ENCODE measurements around the gene LCE2A.

The LCE2A gene

GRCh38 chr1:152737997-152738396 is 39.9 kb downstream of the LCE2A start:
- no peaks in the 10 kb centered on the region for H3K9me3 ChIP-seq (ENCODE audit: control insufficient read depth in 5 of 5, low read length in 5 of 5)
- H3K27ac ChIP-seq (ENCODE audit: low read depth, low read length): no peak overlapping the region
- H3K9ac ChIP-seq (ENCODE audit: low read length in 5 of 5): no peak overlapping the region
- H3K4me3 ChIP-seq (ENCODE audit: low read depth in 1 of 5, low read length in 5 of 5): no peak overlapping the region
- H3K4me1 ChIP-seq (ENCODE audit: control insufficient read depth in 5 of 5, insufficient read depth in 5 of 5, low read length in 5 of 5): no peaks in the 10 kb centered on the region
- H3K36me3 ChIP-seq (ENCODE audit: control insufficient read depth in 5 of 5, insufficient read depth in 5 of 5, low read length in 5 of 5): no peaks in the 10 kb centered on the region
- H3K27me3 ChIP-seq (ENCODE audit: control insufficient read depth in 5 of 5, insufficient read depth in 4 of 5, low read length in 5 of 5): peaks cover 0 to 4% (median 0%) of the 10 kb centered on the region in 5 donors

- no peaks in the 10 kb centered on the region for H3K4me1 ChIP-seq (ENCODE audit: control insufficient read depth in 5 of 5, insufficient read depth in 5 of 5, low read length in 5 of 5)
- H3K27me3 ChIP-seq (ENCODE audit: control insufficient read depth in 5 of 5, insufficient read depth in 4 of 5, low read length in 5 of 5): peaks cover 0 to 4% (median 0%) of the 10 kb centered on the region in 5 donors
- no peak overlapping the region for H3K9ac ChIP-seq (ENCODE audit: low read length in 5 of 5)
- H3K27ac ChIP-seq (ENCODE audit: low read depth, low read length): no peak overlapping the region
- H3K36me3 ChIP-seq (ENCODE audit: control insufficient read depth in 5 of 5, insufficient read depth in 5 of 5, low read length in 5 of 5): no peaks in the 10 kb centered on the region
- no peaks in the 10 kb centered on the region for H3K9me3 ChIP-seq (ENCODE audit: control insufficient read depth in 5 of 5, low read length in 5 of 5)
- no peak overlapping the region for H3K4me3 ChIP-seq (ENCODE audit: low read depth in 1 of 5, low read length in 5 of 5)
Measured at GRCh38 chr1:152739841-152740240, 41.7 kb downstream of the LCE2A start.

GRCh38 chr1:152741656-152742055 is 43.5 kb downstream of the LCE2A start:
- H3K36me3 ChIP-seq (ENCODE audit: control insufficient read depth in 5 of 5, insufficient read depth in 5 of 5, low read length in 5 of 5): no peaks in the 10 kb centered on the region
- peaks cover 0 to 4% (median 0%) of the 10 kb centered on the region in 5 donors for H3K27me3 ChIP-seq (ENCODE audit: control insufficient read depth in 5 of 5, insufficient read depth in 4 of 5, low read length in 5 of 5)
- no peaks in the 10 kb centered on the region for H3K4me1 ChIP-seq (ENCODE audit: control insufficient read depth in 5 of 5, insufficient read depth in 5 of 5, low read length in 5 of 5)
- H3K9me3 ChIP-seq (ENCODE audit: control insufficient read depth in 5 of 5, low read length in 5 of 5): no peaks in the 10 kb centered on the region
- no peak overlapping the region for H3K9ac ChIP-seq (ENCODE audit: low read length in 5 of 5)
- H3K4me3 ChIP-seq (ENCODE audit: low read depth in 1 of 5, low read length in 5 of 5): no peak overlapping the region
- H3K27ac ChIP-seq (ENCODE audit: low read depth, low read length): no peak overlapping the region

- peaks cover 0 to 4% (median 0%) of the 10 kb centered on the region in 5 donors for H3K27me3 ChIP-seq (ENCODE audit: control insufficient read depth in 5 of 5, insufficient read depth in 4 of 5, low read length in 5 of 5)
- H3K36me3 ChIP-seq (ENCODE audit: control insufficient read depth in 5 of 5, insufficient read depth in 5 of 5, low read length in 5 of 5): no peaks in the 10 kb centered on the region
- no peak overlapping the region for H3K4me3 ChIP-seq (ENCODE audit: low read depth in 1 of 5, low read length in 5 of 5)
- H3K4me1 ChIP-seq (ENCODE audit: control insufficient read depth in 5 of 5, insufficient read depth in 5 of 5, low read length in 5 of 5): no peaks in the 10 kb centered on the region
- no peaks in the 10 kb centered on the region for H3K9me3 ChIP-seq (ENCODE audit: control insufficient read depth in 5 of 5, low read length in 5 of 5)
- H3K9ac ChIP-seq (ENCODE audit: low read length in 5 of 5): no peak overlapping the region
- H3K27ac ChIP-seq (ENCODE audit: low read depth, low read length): no peak overlapping the region
Measured at GRCh38 chr1:152743371-152744145, 45.4 kb downstream of the LCE2A start.

DNA sequence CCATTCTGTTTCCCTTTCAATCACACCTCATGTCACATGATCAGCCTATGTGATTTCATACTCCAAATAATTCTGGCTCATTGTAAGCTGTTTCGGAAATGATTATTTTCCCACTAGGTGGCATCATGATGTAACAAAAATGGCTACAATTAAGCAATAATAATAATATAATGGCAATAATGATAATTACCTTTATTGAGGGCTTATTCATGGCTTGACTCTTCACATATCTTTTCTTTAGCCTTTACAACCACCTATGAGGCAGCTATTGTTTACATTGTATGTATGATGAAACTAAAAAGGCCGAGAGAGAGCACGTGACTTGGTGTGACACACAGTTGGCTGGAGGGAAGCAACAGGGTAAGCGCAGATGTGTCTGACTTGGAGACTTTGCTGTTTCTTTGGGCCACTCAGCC is 47.2 kb downstream of the LCE2A start:
- Histone ChIP-seq H3K36me3 (ENCODE audit: control insufficient read depth in 5 of 5, insufficient read depth in 5 of 5, low read length in 5 of 5) (no peaks in the 10 kb centered on the region), H3K27me3 (ENCODE audit: control insufficient read depth in 5 of 5, insufficient read depth in 4 of 5, low read length in 5 of 5) (peaks cover 0 to 4% (median 0%) of the 10 kb centered on the region in 5 donors), H3K9me3 (ENCODE audit: control insufficient read depth in 5 of 5, low read length in 5 of 5) (no peaks in the 10 kb centered on the region), H3K4me3 (ENCODE audit: low read depth in 1 of 5, low read length in 5 of 5) (no peak overlapping the region), H3K4me1 (ENCODE audit: control insufficient read depth in 5 of 5, insufficient read depth in 5 of 5, low read length in 5 of 5) (no peaks in the 10 kb centered on the region), H3K9ac (ENCODE audit: low read length in 5 of 5) (no peak overlapping the region), H3K27ac (ENCODE audit: low read depth, low read length) (no peak overlapping the region)

GRCh38 chr1:152745765-152746444 is 47.8 kb downstream of the LCE2A start:
- Histone ChIP-seq H3K36me3 (ENCODE audit: control insufficient read depth in 5 of 5, insufficient read depth in 5 of 5, low read length in 5 of 5) (no peaks in the 10 kb centered on the region), H3K27ac (ENCODE audit: low read depth, low read length) (no peak overlapping the region), H3K4me1 (ENCODE audit: control insufficient read depth in 5 of 5, insufficient read depth in 5 of 5, low read length in 5 of 5) (no peaks in the 10 kb centered on the region), H3K27me3 (ENCODE audit: control insufficient read depth in 5 of 5, insufficient read depth in 4 of 5, low read length in 5 of 5) (peaks cover 0 to 4% (median 0%) of the 10 kb centered on the region in 5 donors), H3K9me3 (ENCODE audit: control insufficient read depth in 5 of 5, low read length in 5 of 5) (no peaks in the 10 kb centered on the region), H3K9ac (ENCODE audit: low read length in 5 of 5) (no peak overlapping the region), H3K4me3 (ENCODE audit: low read depth in 1 of 5, low read length in 5 of 5) (no peak overlapping the region)

GRCh38 chr1:152747831-152748230 is 49.7 kb downstream of the LCE2A start:
- Histone ChIP-seq H3K27ac (ENCODE audit: low read depth, low read length) (no peak overlapping the region), H3K27me3 (ENCODE audit: control insufficient read depth in 5 of 5, insufficient read depth in 4 of 5, low read length in 5 of 5) (peaks cover 0 to 4% (median 0%) of the 10 kb centered on the region in 5 donors), H3K4me3 (ENCODE audit: low read depth in 1 of 5, low read length in 5 of 5) (no peak overlapping the region), H3K9ac (ENCODE audit: low read length in 5 of 5) (no peak overlapping the region), H3K9me3 (ENCODE audit: control insufficient read depth in 5 of 5, low read length in 5 of 5) (no peaks in the 10 kb centered on the region), H3K4me1 (ENCODE audit: control insufficient read depth in 5 of 5, insufficient read depth in 5 of 5, low read length in 5 of 5) (no peaks in the 10 kb centered on the region), H3K36me3 (ENCODE audit: control insufficient read depth in 5 of 5, insufficient read depth in 5 of 5, low read length in 5 of 5) (no peaks in the 10 kb centered on the region)
